Neuron (in vitro differentiated cells): ENCODE results near the gene ARHGAP40.
"Not testable (repeated sequence)": the region's sequence is repeated elsewhere in the genome, so short reads cannot be mapped to it uniquely, and the experiment has no call there.

Experiments
- H2AFZ ChIP-seq: one replicate; pipeline ENCODE4 v1.6.1; 2013; ENCODE audit warnings: low read depth, mild to moderate bottlenecking, inconsistent platforms, low read length, moderate library complexity
- H3K27me3 ChIP-seq: one replicate; pipeline ENCODE4 v1.6.1; 2013; ENCODE audit warnings: low read length; ENCODE audit not compliant: insufficient read depth
- H3K36me3 ChIP-seq: one replicate; pipeline ENCODE4 v1.6.1; 2013; ENCODE audit warnings: low read length; ENCODE audit not compliant: insufficient read depth
- H3K4me1 ChIP-seq: one replicate; pipeline ENCODE4 v1.6.1; 2013; ENCODE audit warnings: low read length; ENCODE audit not compliant: insufficient read depth
- H3K4me3 ChIP-seq: 2 replicates; pipeline ENCODE4 v1.5.1; 2013; ENCODE audit warnings: mild to moderate bottlenecking, low read length, moderate library complexity
- H3K9me3 ChIP-seq: one replicate; pipeline ENCODE4 v1.6.1; 2013; ENCODE audit warnings: low read length

Gene ARHGAP40

GRCh38 chr20:38592411-38592790 lies 9.2 kb upstream of the ARHGAP40 start:
- H3K27me3 ChIP-seq, H3K4me1 ChIP-seq: not testable (repeated sequence)

GRCh38 chr20:38594281-38594680 lies 7.3 kb upstream of the ARHGAP40 start:
- H3K27me3 ChIP-seq, H3K36me3 ChIP-seq, H2AFZ ChIP-seq, H3K4me1 ChIP-seq, H3K9me3 ChIP-seq, H3K4me3 ChIP-seq: not testable (repeated sequence)

More at GRCh38 chr20:38592411-38592790, 9.2 kb upstream of the ARHGAP40 start:
- not testable (repeated sequence) for H3K9me3 ChIP-seq, H2AFZ ChIP-seq, H3K4me3 ChIP-seq, H3K36me3 ChIP-seq

GRCh38 chr20:38595886-38596285 lies 5.7 kb upstream of the ARHGAP40 start:
- H3K36me3 ChIP-seq, H2AFZ ChIP-seq, H3K4me3 ChIP-seq: not testable (repeated sequence)

GRCh38 chr20:38599410-38599882 lies 2.2 kb upstream of the ARHGAP40 start:
- Histone ChIP-seq H3K36me3 (no peaks in the 10 kb centered on the region), H2AFZ (no peak overlapping the region), H3K9me3 (no peaks in the 10 kb centered on the region), H3K4me3 (no peak overlapping the region), H3K4me1 (no peaks in the 10 kb centered on the region), H3K27me3 (peaks cover 48% of the 10 kb centered on the region)

More at GRCh38 chr20:38595886-38596285, 5.7 kb upstream of the ARHGAP40 start:
- not testable (repeated sequence) for H3K4me1 ChIP-seq, H3K9me3 ChIP-seq
- H3K27me3 ChIP-seq, result peaks cover 19% of the 10 kb centered on the region

- Histone ChIP-seq H3K9me3 (no peaks in the 10 kb centered on the region), H3K36me3 (no peaks in the 10 kb centered on the region), H3K27me3 (peaks cover 48% of the 10 kb centered on the region)
Observed at GRCh38 chr20:38600057-38600456, 1.6 kb upstream of the ARHGAP40 start.

GRCh38 chr20:38602185-38602581 lies 574 bp downstream of the ARHGAP40 start:
- Histone ChIP-seq H2AFZ (no peak overlapping the region), H3K9me3 (no peaks in the 10 kb centered on the region), H3K27me3 (peaks cover 53% of the 10 kb centered on the region), H3K4me1 (no peaks in the 10 kb centered on the region), H3K4me3 (no peak overlapping the region), H3K36me3 (no peaks in the 10 kb centered on the region)

More at GRCh38 chr20:38600057-38600456, 1.6 kb upstream of the ARHGAP40 start:
- Histone ChIP-seq H3K4me3 (no peak overlapping the region), H3K4me1 (no peaks in the 10 kb centered on the region), H2AFZ (no peak overlapping the region)

- H3K4me3 ChIP-seq, result no peak overlapping the region
- H3K4me1 ChIP-seq, result no peaks in the 10 kb centered on the region
- peaks cover 56% of the 10 kb centered on the region for H3K27me3 ChIP-seq
Observed at GRCh38 chr20:38603286-38603685, 1.7 kb downstream of the ARHGAP40 start.

GRCh38 chr20:38604873-38605303 lies 3.3 kb downstream of the ARHGAP40 start:
- Histone ChIP-seq H3K36me3 (no peaks in the 10 kb centered on the region), H3K9me3 (no peaks in the 10 kb centered on the region), H3K4me1 (no peaks in the 10 kb centered on the region), H2AFZ (no peak overlapping the region), H3K4me3 (no peak overlapping the region), H3K27me3 (peaks cover 47% of the 10 kb centered on the region)

More at GRCh38 chr20:38603286-38603685, 1.7 kb downstream of the ARHGAP40 start:
- H3K36me3 ChIP-seq, result no peaks in the 10 kb centered on the region
- H2AFZ ChIP-seq, result no peak overlapping the region
- no peaks in the 10 kb centered on the region for H3K9me3 ChIP-seq

GRCh38 chr20:38607351-38607750 lies 5.7 kb downstream of the ARHGAP40 start:
- no peak overlapping the region for H2AFZ ChIP-seq
- H3K9me3 ChIP-seq, result no peaks in the 10 kb centered on the region
- no peaks in the 10 kb centered on the region for H3K4me1 ChIP-seq
- peaks cover 22% of the 10 kb centered on the region for H3K27me3 ChIP-seq
- H3K4me3 ChIP-seq, result no peak overlapping the region
- no peaks in the 10 kb centered on the region for H3K36me3 ChIP-seq

GRCh38 chr20:38608188-38608587 lies 6.6 kb downstream of the ARHGAP40 start:
- H2AFZ ChIP-seq, result no peak overlapping the region

GRCh38 chr20:38609815-38610214 lies 8.2 kb downstream of the ARHGAP40 start:
- peaks cover 8% of the 10 kb centered on the region for H3K27me3 ChIP-seq
- no peaks in the 10 kb centered on the region for H3K9me3 ChIP-seq
- H3K36me3 ChIP-seq, result no peaks in the 10 kb centered on the region
- H3K4me1 ChIP-seq, result no peaks in the 10 kb centered on the region
- H3K4me3 ChIP-seq, result no peak overlapping the region
- H2AFZ ChIP-seq, result no peak overlapping the region

More at GRCh38 chr20:38608188-38608587, 6.6 kb downstream of the ARHGAP40 start:
- peaks cover 15% of the 10 kb centered on the region for H3K27me3 ChIP-seq
- no peaks in the 10 kb centered on the region for H3K9me3 ChIP-seq
- no peak overlapping the region for H3K4me3 ChIP-seq
- no peaks in the 10 kb centered on the region for H3K4me1 ChIP-seq
- no peaks in the 10 kb centered on the region for H3K36me3 ChIP-seq

GRCh38 chr20:38610521-38610920 lies 8.9 kb downstream of the ARHGAP40 start:
- Histone ChIP-seq H3K36me3 (no peaks in the 10 kb centered on the region), H3K27me3 (peaks cover 8% of the 10 kb centered on the region), H3K9me3 (no peaks in the 10 kb centered on the region), H3K4me3 (no peak overlapping the region), H2AFZ (no peak overlapping the region), H3K4me1 (no peaks in the 10 kb centered on the region)

GRCh38 chr20:38612751-38613515 lies 11.3 kb downstream of the ARHGAP40 start:
- no peaks in the 10 kb centered on the region for H3K9me3 ChIP-seq
- H3K27me3 ChIP-seq, result no peaks in the 10 kb centered on the region
- H3K4me3 ChIP-seq, result no peak overlapping the region
- no peaks in the 10 kb centered on the region for H3K4me1 ChIP-seq
- no peaks in the 10 kb centered on the region for H3K36me3 ChIP-seq
- H2AFZ ChIP-seq, result no peak overlapping the region
